ENCODE data around the gene ANKRD36B.
"Not testable (repeated sequence)": the region's sequence is repeated elsewhere in the genome, so short reads cannot be mapped to it uniquely, and the experiment has no call there.

The ANKRD36B gene

GRCh38 chr2:97589598-97590510, at the start of gene ANKRD36B:
Gene ANKRD36B (minus strand): TSS chr2:97589877. CDS start chr2:97589685, 192 bp downstream.
- DNase-seq: not testable (repeated sequence)

- DNase-seq: not testable (repeated sequence)
Observed at GRCh38 chr2:97626049-97626430, 36.4 kb upstream of the ANKRD36B start.

- not testable (repeated sequence) for DNase-seq
Observed at GRCh38 chr2:97625354-97626048, 35.8 kb upstream of the ANKRD36B start.

- DNase-seq: not testable (repeated sequence)
Observed at GRCh38 chr2:97622976-97623375, 33.3 kb upstream of the ANKRD36B start.

GRCh38 chr2:97620492-97620891, 30.8 kb upstream of the ANKRD36B start:
- not testable (repeated sequence) for DNase-seq

- DNase-seq: not testable (repeated sequence)
Observed at GRCh38 chr2:97618939-97619827, 29.5 kb upstream of the ANKRD36B start.

GRCh38 chr2:97617911-97618310, 28.2 kb upstream of the ANKRD36B start:
- no peak for DNase-seq

- DNase-seq: not testable (repeated sequence)
Observed at GRCh38 chr2:97615746-97616145, 26.1 kb upstream of the ANKRD36B start.

- DNase-seq: not testable (repeated sequence)
Observed at GRCh38 chr2:97611895-97612294, 22.2 kb upstream of the ANKRD36B start.

GRCh38 chr2:97608745-97609144, 19.1 kb upstream of the ANKRD36B start:
- not testable (repeated sequence) for DNase-seq

GRCh38 chr2:97605524-97606339, 16.1 kb upstream of the ANKRD36B start:
- DNase-seq: not testable (repeated sequence)

- DNase-seq: not testable (repeated sequence)
Observed at GRCh38 chr2:97605109-97605508, 15.4 kb upstream of the ANKRD36B start.

- not testable (repeated sequence) for DNase-seq
Observed at GRCh38 chr2:97601537-97601936, 11.9 kb upstream of the ANKRD36B start.

GRCh38 chr2:97596180-97596579, 6.5 kb upstream of the ANKRD36B start:
- DNase-seq: not testable (repeated sequence)

GRCh38 chr2:97593520-97593919, 3.8 kb upstream of the ANKRD36B start:
- DNase-seq: not testable (repeated sequence)

- DNase-seq: not testable (repeated sequence)
Observed at GRCh38 chr2:97590515-97591394, 1.1 kb upstream of the ANKRD36B start.

- DNase-seq: not testable (repeated sequence)
Observed at GRCh38 chr2:97589257-97589597, 450 bp downstream of the ANKRD36B start.

GRCh38 chr2:97565674-97566073, 24.0 kb downstream of the ANKRD36B start:
- DNase-seq: not testable (repeated sequence)

- DNase-seq: not testable (repeated sequence)
Observed at GRCh38 chr2:97552406-97552805, 37.3 kb downstream of the ANKRD36B start.

- not testable (repeated sequence) for DNase-seq
Observed at GRCh38 chr2:97550498-97550897, 39.2 kb downstream of the ANKRD36B start.

GRCh38 chr2:97549058-97549457, 40.6 kb downstream of the ANKRD36B start:
- DNase-seq: not testable (repeated sequence)
